HG03354 (cell line): Measurements from ENCODE around the gene ABCC5.
"Not testable (repeated sequence)": the region's sequence is repeated elsewhere in the genome, so short reads cannot be mapped to it uniquely, and the experiment has no call there.

Experiments
- ATAC-seq: cut with Tn5 transposase; IDR thresholded peaks from one replicate; pipeline ENCODE4 v1.9.1; 2021; ENCODE audit warnings: mild to moderate bottlenecking; ENCODE audit not compliant: unreplicated experiment, poor library complexity, severe bottlenecking

The ABCC5 gene

GRCh38 chr3:183904833-183905780 is 112.6 kb downstream of the ABCC5 start:
- no peak for ATAC-seq

GRCh38 chr3:183898028-183898431 is 119.7 kb downstream of the ABCC5 start:
- no peak for ATAC-seq

GRCh38 chr3:183897606-183898005 is 120.1 kb downstream of the ABCC5 start:
- ATAC-seq = no peak

GRCh38 chr3:183896610-183897009 is 121.1 kb downstream of the ABCC5 start:
- no peak for ATAC-seq

- no peak for ATAC-seq
Observed at GRCh38 chr3:183896184-183896583, 121.5 kb downstream of the ABCC5 start.

GRCh38 chr3:183895774-183896173 is 121.9 kb downstream of the ABCC5 start:
- ATAC-seq = no peak

GRCh38 chr3:183895296-183895695 is 122.4 kb downstream of the ABCC5 start:
- ATAC-seq = no peak

GRCh38 chr3:183892610-183893214 is 125.0 kb downstream of the ABCC5 start:
- ATAC-seq = no peak

- ATAC-seq = no peak
Observed at GRCh38 chr3:183885766-183886165, 131.9 kb downstream of the ABCC5 start.

GRCh38 chr3:183884427-183885296 is 133.0 kb downstream of the ABCC5 start, which contains the start of gene PARL:
Gene PARL (minus strand): TSS chr3:183884880. CDS start chr3:183884846, 34 bp downstream.
- peak; percentile 99 for ATAC-seq

GRCh38 chr3:183884097-183884426 is 133.6 kb downstream of the ABCC5 start:
- no peak for ATAC-seq

- ATAC-seq = no peak
Observed at GRCh38 chr3:183883291-183884096, 134.2 kb downstream of the ABCC5 start.

- no peak for ATAC-seq
Observed at GRCh38 chr3:183880121-183880520, 137.6 kb downstream of the ABCC5 start.

- no peak for ATAC-seq
Observed at GRCh38 chr3:183879243-183879642, 138.4 kb downstream of the ABCC5 start.

- no peak for ATAC-seq
Observed at GRCh38 chr3:183878071-183878470, 139.6 kb downstream of the ABCC5 start.

GRCh38 chr3:183877227-183877626 is 140.5 kb downstream of the ABCC5 start:
- not testable (repeated sequence) for ATAC-seq

- no peak for ATAC-seq
Observed at GRCh38 chr3:183875411-183875810, 142.3 kb downstream of the ABCC5 start.

GRCh38 chr3:183873914-183874313 is 143.8 kb downstream of the ABCC5 start:
- ATAC-seq = no peak

- ATAC-seq = no peak
Observed at GRCh38 chr3:183871541-183871940, 146.1 kb downstream of the ABCC5 start.
